Measurements from ENCODE around the gene RHOT1.

DNA sequence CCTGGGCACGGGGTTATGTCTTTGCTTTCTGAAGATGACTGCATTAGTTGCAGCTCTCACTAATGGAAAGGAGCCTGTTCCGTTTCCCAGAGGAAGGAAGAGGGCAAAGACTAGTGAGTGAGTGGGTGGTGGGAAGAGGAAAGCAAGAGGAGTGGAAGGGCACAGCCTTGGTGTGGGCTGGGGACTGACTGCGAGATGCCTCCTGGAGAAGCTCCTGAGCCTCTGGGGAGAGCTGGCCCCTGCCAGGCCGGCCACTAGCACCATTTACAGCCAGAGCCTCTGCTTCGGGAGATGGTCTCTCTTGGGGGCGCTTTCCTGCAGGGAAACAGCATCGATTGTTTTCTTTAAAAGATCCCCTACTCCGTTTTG is 122.5 kb downstream of the RHOT1 start:
- TF ChIP-seq, protein P1, sequence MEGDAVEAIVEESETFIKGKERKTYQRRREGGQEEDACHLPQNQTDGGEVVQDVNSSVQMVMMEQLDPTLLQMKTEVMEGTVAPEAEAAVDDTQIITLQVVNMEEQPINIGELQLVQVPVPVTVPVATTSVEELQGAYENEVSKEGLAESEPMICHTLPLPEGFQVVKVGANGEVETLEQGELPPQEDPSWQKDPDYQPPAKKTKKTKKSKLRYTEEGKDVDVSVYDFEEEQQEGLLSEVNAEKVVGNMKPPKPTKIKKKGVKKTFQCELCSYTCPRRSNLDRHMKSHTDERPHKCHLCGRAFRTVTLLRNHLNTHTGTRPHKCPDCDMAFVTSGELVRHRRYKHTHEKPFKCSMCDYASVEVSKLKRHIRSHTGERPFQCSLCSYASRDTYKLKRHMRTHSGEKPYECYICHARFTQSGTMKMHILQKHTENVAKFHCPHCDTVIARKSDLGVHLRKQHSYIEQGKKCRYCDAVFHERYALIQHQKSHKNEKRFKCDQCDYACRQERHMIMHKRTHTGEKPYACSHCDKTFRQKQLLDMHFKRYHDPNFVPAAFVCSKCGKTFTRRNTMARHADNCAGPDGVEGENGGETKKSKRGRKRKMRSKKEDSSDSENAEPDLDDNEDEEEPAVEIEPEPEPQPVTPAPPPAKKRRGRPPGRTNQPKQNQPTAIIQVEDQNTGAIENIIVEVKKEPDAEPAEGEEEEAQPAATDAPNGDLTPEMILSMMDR (IDR thresholded peaks at IDR 0.05), result no peak
- TF ChIP-seq POLR2AphosphoS5 (IDR thresholded peaks at IDR 0.05; ENCODE audit: low read depth, low read length), result no peak
- TF ChIP-seq, protein P2, sequence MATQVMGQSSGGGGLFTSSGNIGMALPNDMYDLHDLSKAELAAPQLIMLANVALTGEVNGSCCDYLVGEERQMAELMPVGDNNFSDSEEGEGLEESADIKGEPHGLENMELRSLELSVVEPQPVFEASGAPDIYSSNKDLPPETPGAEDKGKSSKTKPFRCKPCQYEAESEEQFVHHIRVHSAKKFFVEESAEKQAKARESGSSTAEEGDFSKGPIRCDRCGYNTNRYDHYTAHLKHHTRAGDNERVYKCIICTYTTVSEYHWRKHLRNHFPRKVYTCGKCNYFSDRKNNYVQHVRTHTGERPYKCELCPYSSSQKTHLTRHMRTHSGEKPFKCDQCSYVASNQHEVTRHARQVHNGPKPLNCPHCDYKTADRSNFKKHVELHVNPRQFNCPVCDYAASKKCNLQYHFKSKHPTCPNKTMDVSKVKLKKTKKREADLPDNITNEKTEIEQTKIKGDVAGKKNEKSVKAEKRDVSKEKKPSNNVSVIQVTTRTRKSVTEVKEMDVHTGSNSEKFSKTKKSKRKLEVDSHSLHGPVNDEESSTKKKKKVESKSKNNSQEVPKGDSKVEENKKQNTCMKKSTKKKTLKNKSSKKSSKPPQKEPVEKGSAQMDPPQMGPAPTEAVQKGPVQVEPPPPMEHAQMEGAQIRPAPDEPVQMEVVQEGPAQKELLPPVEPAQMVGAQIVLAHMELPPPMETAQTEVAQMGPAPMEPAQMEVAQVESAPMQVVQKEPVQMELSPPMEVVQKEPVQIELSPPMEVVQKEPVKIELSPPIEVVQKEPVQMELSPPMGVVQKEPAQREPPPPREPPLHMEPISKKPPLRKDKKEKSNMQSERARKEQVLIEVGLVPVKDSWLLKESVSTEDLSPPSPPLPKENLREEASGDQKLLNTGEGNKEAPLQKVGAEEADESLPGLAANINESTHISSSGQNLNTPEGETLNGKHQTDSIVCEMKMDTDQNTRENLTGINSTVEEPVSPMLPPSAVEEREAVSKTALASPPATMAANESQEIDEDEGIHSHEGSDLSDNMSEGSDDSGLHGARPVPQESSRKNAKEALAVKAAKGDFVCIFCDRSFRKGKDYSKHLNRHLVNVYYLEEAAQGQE (IDR thresholded peaks at IDR 0.05; ENCODE audit: insufficient read depth in 1 of 2, low read depth in 2 of 2, low read length in 1 of 2), result no peak

All from Panc1 (cell line).